VCaP (cell line): Measurements from ENCODE around the gene SREK1IP1.
A peak's percentile ranks its signal among the peaks of the same experiment; 100 is the strongest.

Source experiments
- H3K27ac ChIP-seq: fragments of 450-650 bp; 2 replicates; pipeline ENCODE4 v1.5.1; 2017
- CTCF ChIP-seq: fragments of 450-650 bp; conservative IDR thresholded peaks from 2 replicates; pipeline ENCODE4 v1.5.1; 2017; ENCODE audit warnings: mild to moderate bottlenecking, moderate library complexity

SREK1IP1 gene

GRCh38 chr5:64768358-64769312, at the start of gene SREK1IP1, which contains the start of gene CWC27:
TSS of gene SREK1IP1 (minus strand) at chr5:64768691. CDS start at chr5:64768517, 174 bp downstream.
TSS of gene CWC27 (plus strand) at chr5:64768930. CDS start at chr5:64769147, 217 bp downstream.
- TF ChIP-seq CTCF = no peak
- peak within 1 kb of the TSS; percentile 81 for H3K27ac ChIP-seq

DNA sequence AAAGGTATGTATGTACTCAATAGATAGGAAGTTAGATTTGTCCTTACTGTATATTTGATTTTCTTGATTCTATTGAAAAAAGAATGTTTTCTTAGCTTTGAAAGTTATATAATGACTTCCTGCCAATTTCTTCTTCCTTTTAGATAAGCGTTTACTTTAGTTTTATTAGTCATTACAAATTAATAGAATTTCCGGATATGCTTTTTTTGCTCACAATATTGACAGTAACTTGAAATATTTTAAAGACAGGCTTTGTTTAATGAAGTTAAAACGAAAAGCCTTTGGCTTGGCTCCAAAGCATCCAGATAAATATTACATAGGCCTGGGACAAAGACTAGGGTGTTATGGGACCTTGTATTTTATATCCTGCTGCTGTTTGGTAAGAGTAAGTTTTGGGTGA, 49.8 kb upstream of the SREK1IP1 start:
- no peak for TF ChIP-seq CTCF
- H3K27ac ChIP-seq = no peak overlapping the region

- TF ChIP-seq CTCF = no peak
These were observed 45.6 kb upstream of the SREK1IP1 start for GRCh38 chr5:64814073-64814472.

GRCh38 chr5:64811050-64811640, 42.7 kb upstream of the SREK1IP1 start:
- TF ChIP-seq CTCF = peak; percentile 73
- H3K27ac ChIP-seq = no peak overlapping the region

More at GRCh38 chr5:64814073-64814472, 45.6 kb upstream of the SREK1IP1 start:
- no peak overlapping the region for H3K27ac ChIP-seq

DNA sequence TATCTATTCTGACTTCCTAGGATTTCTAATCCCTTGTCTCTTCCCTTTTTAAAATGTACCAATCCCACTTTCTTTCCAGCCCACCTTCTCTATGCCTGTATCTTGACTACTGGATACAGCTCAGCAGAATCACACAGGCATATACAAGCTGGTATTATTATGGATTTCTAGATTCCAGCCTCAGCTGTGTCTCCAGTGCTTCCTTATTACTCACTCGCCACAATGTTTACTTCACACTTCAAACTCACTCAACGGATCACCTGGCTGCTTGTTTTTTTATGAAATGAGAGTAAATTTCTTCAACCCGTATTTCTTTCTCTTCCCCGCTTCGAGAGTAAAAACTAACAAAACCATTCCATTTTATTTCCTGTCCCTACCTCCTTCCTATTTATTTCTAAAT, 39.0 kb upstream of the SREK1IP1 start:
- TF ChIP-seq CTCF = no peak
- no peak overlapping the region for H3K27ac ChIP-seq

GRCh38 chr5:64806537-64806936, 38.0 kb upstream of the SREK1IP1 start:
- no peak for TF ChIP-seq CTCF
- no peak overlapping the region for H3K27ac ChIP-seq

- H3K27ac ChIP-seq = no peak overlapping the region
- no peak for TF ChIP-seq CTCF
These were observed 32.4 kb upstream of the SREK1IP1 start for GRCh38 chr5:64800926-64801325.
